ENCODE results near the gene PLCL2. TPM values are rescaled to one million over a fixed set of nuclear protein-coding genes. Genes with fewer than 3 reads are reported as not detected.
A peak's percentile ranks its signal among the peaks of the same experiment; 100 is the strongest.

The PLCL2 gene
- total RNA-seq, 1 experiment from 2014 or later = 32.1 TPM

- no peaks in the 10 kb centered on the region for H3K23me2 ChIP-seq (ENCODE audit: insufficient read length, low read depth, low read length, poor library complexity, severe bottlenecking)
- H4K20me1 ChIP-seq (ENCODE audit: control insufficient read depth, insufficient read depth, insufficient read length) = no peaks in the 10 kb centered on the region
- Mint-ChIP-seq H3K36me3 (ENCODE audit: insufficient read depth in 1 of 3, low read depth in 3 of 3) (peaks cover 1 to 21% (median 10%) of the 10 kb centered on the region in 3 experiments; a peak in 5 of 7 replicates), H3K4me1 (peaks cover 61 to 63% of the 10 kb centered on the region in 2 experiments), H3K27ac (peak overlapping the region in 2 of 3 experiments; percentile 31 to 71; a peak in 2 of 7 replicates), H3K4me3 (no peak overlapping the region), H3K9me3 (no peaks in the 10 kb centered on the region; a peak in 1 of 5 replicates), H3K27me3 (ENCODE audit: low read depth) (no peaks in the 10 kb centered on the region)
- H3K23ac ChIP-seq (ENCODE audit: insufficient read length, low read depth, low read length) = no peak overlapping the region
- H3K27me3 ChIP-seq (ENCODE audit: insufficient read depth, low read length) = no peaks in the 10 kb centered on the region
- no peak overlapping the region for H4K5ac ChIP-seq (ENCODE audit: insufficient read length, low read depth, low read length)
- H2AK5ac ChIP-seq (ENCODE audit: insufficient read length, low read length) = no peak overlapping the region
- H3K18ac ChIP-seq (ENCODE audit: insufficient read length, low read depth, low read length) = no peak overlapping the region
- no peak overlapping the region for H2BK12ac ChIP-seq (ENCODE audit: insufficient read length, low read depth, low read length)
- no peaks in the 10 kb centered on the region for H3K79me2 ChIP-seq (ENCODE audit: insufficient read depth, low read length)
- H3K4me2 ChIP-seq (ENCODE audit: insufficient read depth, insufficient read length, low read length) = no peak overlapping the region
- no peak overlapping the region for H2AFZ ChIP-seq (ENCODE audit: low read length)
- no CpG with 5 or more reads among the region's 6 CpGs for WGBS (ENCODE audit: extremely low coverage, insufficient read length, low lambda C conversion rate)
- H4K8ac ChIP-seq (replicated peaks; ENCODE audit: insufficient read length, low read depth, low read length) = no peak overlapping the region
- H2BK20ac ChIP-seq (ENCODE audit: low read depth, low read length, poor library complexity, severe bottlenecking) = no peak overlapping the region
- DNase-seq = no peak
- no peak overlapping the region for H2BK15ac ChIP-seq (ENCODE audit: low read depth, low read length)
- no peak overlapping the region for H2BK5ac ChIP-seq (ENCODE audit: insufficient read length, low read length)
- H3T11ph ChIP-seq (ENCODE audit: low read length) = no peak overlapping the region
- H3K9me3 ChIP-seq (ENCODE audit: control insufficient read depth, low read depth, low read length) = no peaks in the 10 kb centered on the region
- no peak overlapping the region for H3K27ac ChIP-seq (ENCODE audit: insufficient read length, low read depth, low read length)
- H3K4me1 ChIP-seq (ENCODE audit: insufficient read depth, low read length) = no peaks in the 10 kb centered on the region; the same call in 1 of the 2 replicates
- H3K79me1 ChIP-seq (ENCODE audit: insufficient read depth, low read depth, low read length, poor library complexity, severe bottlenecking) = no peaks in the 10 kb centered on the region
- no peak for TF ChIP-seq CTCF (conservative IDR thresholded peaks at IDR 0.05)
- no peak overlapping the region for H3K14ac ChIP-seq (ENCODE audit: insufficient read depth, low read length)
- H3K56ac ChIP-seq (ENCODE audit: insufficient read length, low read depth, low read length) = no peak overlapping the region
- no peak overlapping the region for H3K9ac ChIP-seq (ENCODE audit: extremely low read depth, insufficient read length, low read length)
- no peak overlapping the region for H3K4ac ChIP-seq (ENCODE audit: low read depth, low read length)
- H4K91ac ChIP-seq (ENCODE audit: insufficient read length, low read depth, low read length) = no peak overlapping the region
- no peak overlapping the region for H2BK120ac ChIP-seq (ENCODE audit: low read depth, low read length, poor library complexity, severe bottlenecking)
Observed at GRCh38 chr3:17090280-17090983, 205.7 kb downstream of the PLCL2 start.
